Gastrocnemius medialis (tissue), 4 donors: ENCODE measurements around the gene VWDE. TPM values are rescaled to one million over a fixed set of nuclear protein-coding genes. Genes with fewer than 3 reads are reported as not detected.

Source experiments
- ATAC-seq, 2 donors: fragments of 150-250 bp; one replicate each; pipeline ENCODE4 v1.9.1; 2016
- DNase-seq, 2 donors: peaks; one replicate each; pipeline ENCODE4 v3.0.0-alpha.2; 2019
- H3K27ac ChIP-seq, 4 donors: fragments of 200-600 bp; sonication (generic); 1 replicate in 1 of 4; 2 replicates in 3 of 4; pipeline ENCODE4 v1.5.1; 2016 to 2018; ENCODE audit warnings: mild to moderate bottlenecking in 2 of 4, moderate library complexity in 1 of 4
- H3K27me3 ChIP-seq, 3 donors: fragments of 200-600 bp; sonication (generic) in 2 of 3; 1 replicate in 1 of 3; 2 replicates in 2 of 3; pipeline versions ENCODE4 v1.5.1 to v1.6.0; 2016 to 2019; ENCODE audit warnings: mild to moderate bottlenecking in 1 of 3, moderate library complexity in 1 of 3
- H3K36me3 ChIP-seq, 2 donors: fragments of 200-600 bp; sonication (generic) in 1 of 2; one replicate each; pipeline ENCODE4 v1.5.1; 2017 to 2018
- H3K4me1 ChIP-seq, 2 donors: fragments of 200-600 bp; sonication (generic) in 1 of 2; one replicate each; pipeline ENCODE4 v1.5.1; 2016 to 2017; ENCODE audit warnings: mild to moderate bottlenecking in 2 of 2
- H3K4me3 ChIP-seq, 4 donors: fragments of 200-600 bp; sonication (generic) in 3 of 4; 1 replicate in 1 of 4; 2 replicates in 3 of 4; pipeline ENCODE4 v1.5.1; 2016 to 2019; ENCODE audit warnings: mild to moderate bottlenecking in 2 of 4
- H3K9me3 ChIP-seq, 3 donors: fragments of 200-600 bp; sonication (generic) in 2 of 3; 1 replicate in 1 of 3; 2 replicates in 2 of 3; pipeline ENCODE4 v1.5.1; 2016 to 2019
- CTCF ChIP-seq, 5 experiments: fragments of 450-650 bp in 3 of 5; fragments of 200-600 bp in 2 of 5; sonication (generic) in 2 of 5; IDR thresholded peaks in 4 of 5; conservative IDR thresholded peaks in 1 of 5; 1 replicate in 4 of 5; 2 replicates in 1 of 5; pipeline ENCODE4 v1.5.1; 2016 to 2019; ENCODE audit warnings: antibody characterized with exemption in 5 of 5, mild to moderate bottlenecking in 3 of 5, moderate library complexity in 3 of 5
- POLR2A ChIP-seq, 2 donors: fragments of 450-650 bp; IDR thresholded peaks; one replicate each; pipeline ENCODE4 v1.6.1; 2017; ENCODE audit warnings: antibody characterized with exemption in 2 of 2, mild to moderate bottlenecking in 2 of 2, moderate library complexity in 2 of 2
- in situ Hi-C, 4 donors: fragments of 200-750 bp; cut with MboI; loops; one replicate each; pipeline versions ENCODE4 v1.15.0 to v1.8.0; 2017; ENCODE audit warnings: low sequenced_read_pairs in 4 of 4
- intact Hi-C: fragments of 100-400 bp; cut with DNase I; formaldehyde crosslinking; loops from one replicate; pipeline ENCODE4 v1.15.1; 2023; ENCODE audit warnings: low total_unique reads
- total RNA-seq, 4 donors: library from RNA; depleted of rRNA; stranded (reverse); fragments of >200 nt; gene quantifications; one replicate each; pipeline versions ENCODE4 v1.1.0 to v1.2.3, GENCODE V29; 2016

The VWDE gene
- total RNA-seq, 4 donors from 2014 or later: not detected

- Histone ChIP-seq H3K4me1 (no peaks in the 10 kb centered on the region), H3K27me3 (no peaks in the 10 kb centered on the region), H3K36me3 (no peaks in the 10 kb centered on the region), H3K4me3 (no peak overlapping the region), H3K27ac (no peak overlapping the region), H3K9me3 (no peaks in the 10 kb centered on the region)
- intact Hi-C loops: no loop called here
- no peak for TF ChIP-seq CTCF (IDR thresholded peaks at IDR 0.05 in 4 of 5, conservative IDR thresholded peaks at IDR 0.05 in 1 of 5)
- TF ChIP-seq POLR2A (IDR thresholded peaks at IDR 0.05): no peak
- in situ Hi-C loops: loop anchor here in 2 of 4 donors (25.0 kb wide), 2 partner anchors 241 to 866 kb away; no protein-coding TSS in a partner anchor
- no peak for ATAC-seq
- DNase-seq: no peak
Observed at GRCh38 chr7:12303062-12303461, 100.6 kb downstream of the VWDE start.

- intact Hi-C loops: no loop called here
- in situ Hi-C loops: loop anchor here in 2 of 4 donors (25.0 kb wide), 2 partner anchors 238 to 863 kb away; no protein-coding TSS in a partner anchor
- Histone ChIP-seq H3K36me3 (no peaks in the 10 kb centered on the region), H3K9me3 (no peaks in the 10 kb centered on the region), H3K4me1 (no peaks in the 10 kb centered on the region), H3K4me3 (no peak overlapping the region), H3K27me3 (no peaks in the 10 kb centered on the region), H3K27ac (no peak overlapping the region)
- ATAC-seq (no peak), DNase-seq (no peak)
- no peak for TF ChIP-seq POLR2A (IDR thresholded peaks at IDR 0.05)
Observed at GRCh38 chr7:12300415-12300814, 103.2 kb downstream of the VWDE start.

GRCh38 chr7:12299367-12299766 is 104.3 kb downstream of the VWDE start:
- H3K4me3 ChIP-seq: no peak overlapping the region
- no peak overlapping the region for H3K27ac ChIP-seq
- TF ChIP-seq CTCF (IDR thresholded peaks at IDR 0.05 in 4 of 5, conservative IDR thresholded peaks at IDR 0.05 in 1 of 5) (no peak), POLR2A (IDR thresholded peaks at IDR 0.05) (no peak)
- ATAC-seq (no peak), DNase-seq (no peak)
- H3K9me3 ChIP-seq: no peaks in the 10 kb centered on the region
- no peaks in the 10 kb centered on the region for H3K27me3 ChIP-seq
- H3K36me3 ChIP-seq: no peaks in the 10 kb centered on the region
- H3K4me1 ChIP-seq: no peaks in the 10 kb centered on the region
- in situ Hi-C loops (no loop called here), intact Hi-C loops (no loop called here)

GRCh38 chr7:12297283-12298108 is 106.2 kb downstream of the VWDE start:
- no peak overlapping the region for H3K4me3 ChIP-seq
- intact Hi-C loops: no loop called here

More at GRCh38 chr7:12297283-12298108, 106.2 kb downstream of the VWDE start:
- Histone ChIP-seq H3K9me3 (no peaks in the 10 kb centered on the region), H3K36me3 (no peaks in the 10 kb centered on the region), H3K27me3 (no peaks in the 10 kb centered on the region), H3K4me1 (no peaks in the 10 kb centered on the region), H3K27ac (no peak overlapping the region)
- in situ Hi-C loops: no loop called here
- TF ChIP-seq POLR2A (IDR thresholded peaks at IDR 0.05) (no peak), CTCF (IDR thresholded peaks at IDR 0.05 in 4 of 5, conservative IDR thresholded peaks at IDR 0.05 in 1 of 5) (no peak)
- no peak for ATAC-seq
- no peak for DNase-seq
